Upper lobe of right lung (tissue), 1 donor: Measurements from ENCODE around the gene MX1. TPM values are rescaled to one million over a fixed set of nuclear protein-coding genes. Genes with fewer than 3 reads are reported as not detected.

Source experiments
- ATAC-seq: fragments of 200-7000 bp; cut with Tn5 transposase; one replicate; pipeline ENCODE4 v1.9.1; 2020; ENCODE audit warnings: mild to moderate bottlenecking, moderate library complexity
- DNase-seq: peaks from one replicate; pipeline ENCODE4 v3.0.0-alpha.2; 2020
- H3K27ac ChIP-seq: fragments of 200-600 bp; one replicate; pipeline ENCODE4 v1.8.0; 2022
- H3K27me3 ChIP-seq: fragments of 200-600 bp; one replicate; pipeline ENCODE4 v1.8.0; 2022; ENCODE audit warnings: mild to moderate bottlenecking
- H3K36me3 ChIP-seq: fragments of 200-600 bp; one replicate; pipeline ENCODE4 v1.8.0; 2022
- H3K4me1 ChIP-seq: fragments of 200-600 bp; one replicate; pipeline ENCODE4 v1.8.0; 2022
- H3K4me3 ChIP-seq: fragments of 200-600 bp; one replicate; pipeline ENCODE4 v1.8.0; 2022; ENCODE audit warnings: mild to moderate bottlenecking
- H3K9me3 ChIP-seq: fragments of 200-600 bp; one replicate; pipeline ENCODE4 v1.8.0; 2022
- CTCF ChIP-seq: fragments of 200-600 bp; IDR thresholded peaks from one replicate; pipeline ENCODE4 v1.8.0; 2022; ENCODE audit warnings: antibody characterized with exemption
- intact Hi-C: fragments of 100-400 bp; cut with DNase I; formaldehyde crosslinking; loops from one replicate; pipeline ENCODE4 v1.11.0; 2022
- total RNA-seq: library from RNA; stranded (reverse); fragmentation: NEBNext Ultra II Directional; extraction: Animal tissue kit (Norgen Biotek cat#: 25700); gene quantifications from one replicate; pipeline ENCODE4 v1.2.1, GENCODE V29; 2021
- donor health status: DM: no; HTN: yes; CAD: no; lungs with severe emphysema.

The MX1 gene
- total RNA-seq, 1 donor from 2014 or later = 142 TPM

- H3K27me3 ChIP-seq = no peaks in the 10 kb centered on the region
- TF ChIP-seq CTCF = no peak
- peaks cover 20% of the 10 kb centered on the region for H3K36me3 ChIP-seq
- DNase-seq (no peak), ATAC-seq (peak; percentile 34)
- H3K27ac ChIP-seq = peak overlapping the region; percentile 71
- peak overlapping the region; percentile 59 for H3K4me3 ChIP-seq
- no peaks in the 10 kb centered on the region for H3K9me3 ChIP-seq
- intact Hi-C loops = no loop called here
- peaks cover 4% of the 10 kb centered on the region for H3K4me1 ChIP-seq
Measured at GRCh38 chr21:41426676-41427404, 801 bp downstream of the MX1 start.

GRCh38 chr21:41427556-41427955 is 1.5 kb downstream of the MX1 start:
- H3K27me3 ChIP-seq = no peaks in the 10 kb centered on the region
- intact Hi-C loops = no loop called here
- peaks cover 27% of the 10 kb centered on the region for H3K36me3 ChIP-seq
- no peak overlapping the region for H3K27ac ChIP-seq
- ATAC-seq = no peak
- no peaks in the 10 kb centered on the region for H3K9me3 ChIP-seq
- no peak for DNase-seq
- TF ChIP-seq CTCF = no peak
- H3K4me3 ChIP-seq = peak overlapping the region; percentile 59
- peaks cover 4% of the 10 kb centered on the region for H3K4me1 ChIP-seq

GRCh38 chr21:41428311-41428710 is 2.3 kb downstream of the MX1 start:
- Histone ChIP-seq H3K36me3 (peaks cover 35% of the 10 kb centered on the region), H3K4me1 (peaks cover 4% of the 10 kb centered on the region), H3K27ac (no peak overlapping the region), H3K4me3 (no peak overlapping the region), H3K9me3 (no peaks in the 10 kb centered on the region), H3K27me3 (no peaks in the 10 kb centered on the region)
- intact Hi-C loops = no loop called here
- DNase-seq (no peak), ATAC-seq (no peak)
- no peak for TF ChIP-seq CTCF

GRCh38 chr21:41428847-41429246 is 2.8 kb downstream of the MX1 start:
- no peak for TF ChIP-seq CTCF
- ATAC-seq (no peak), DNase-seq (no peak)
- peaks cover 40% of the 10 kb centered on the region for H3K36me3 ChIP-seq
- H3K4me3 ChIP-seq = no peak overlapping the region
- H3K4me1 ChIP-seq = peaks cover 4% of the 10 kb centered on the region
- H3K9me3 ChIP-seq = no peaks in the 10 kb centered on the region
- no peaks in the 10 kb centered on the region for H3K27me3 ChIP-seq
- intact Hi-C loops = no loop called here
- no peak overlapping the region for H3K27ac ChIP-seq

- Histone ChIP-seq H3K27me3 (no peaks in the 10 kb centered on the region), H3K4me1 (peaks cover 4% of the 10 kb centered on the region), H3K27ac (no peak overlapping the region), H3K4me3 (no peak overlapping the region), H3K9me3 (no peaks in the 10 kb centered on the region), H3K36me3 (peaks cover 45% of the 10 kb centered on the region)
- DNase-seq (no peak), ATAC-seq (no peak)
- TF ChIP-seq CTCF = no peak
- intact Hi-C loops = no loop called here
Measured at GRCh38 chr21:41429305-41429704, 3.3 kb downstream of the MX1 start.
